Tongue (tissue), 2 donors: Measurements from ENCODE around the gene DAB1. TPM values are rescaled to one million over a fixed set of nuclear protein-coding genes. Genes with fewer than 3 reads are reported as not detected.

Experiments used
- DNase-seq: peaks from one replicate; pipeline ENCODE4 v3.0.0-alpha.2; 2015
- total RNA-seq: library from RNA; depleted of rRNA; stranded (reverse); fragments of >200 nt; gene quantifications from one replicate; pipeline ENCODE4 v1.2.3, GENCODE V29; 2014

DAB1 gene
- total RNA-seq, 1 donor from 2014 or later = 2.5 TPM

GRCh38 chr1:57067863-57068262 is 356.0 kb downstream of the DAB1 start:
- peak; percentile 66 for DNase-seq

- DNase-seq = no peak
Observed at GRCh38 chr1:57066980-57067610, 356.8 kb downstream of the DAB1 start.

GRCh38 chr1:57065442-57065841 is 358.4 kb downstream of the DAB1 start:
- no peak for DNase-seq

DNA sequence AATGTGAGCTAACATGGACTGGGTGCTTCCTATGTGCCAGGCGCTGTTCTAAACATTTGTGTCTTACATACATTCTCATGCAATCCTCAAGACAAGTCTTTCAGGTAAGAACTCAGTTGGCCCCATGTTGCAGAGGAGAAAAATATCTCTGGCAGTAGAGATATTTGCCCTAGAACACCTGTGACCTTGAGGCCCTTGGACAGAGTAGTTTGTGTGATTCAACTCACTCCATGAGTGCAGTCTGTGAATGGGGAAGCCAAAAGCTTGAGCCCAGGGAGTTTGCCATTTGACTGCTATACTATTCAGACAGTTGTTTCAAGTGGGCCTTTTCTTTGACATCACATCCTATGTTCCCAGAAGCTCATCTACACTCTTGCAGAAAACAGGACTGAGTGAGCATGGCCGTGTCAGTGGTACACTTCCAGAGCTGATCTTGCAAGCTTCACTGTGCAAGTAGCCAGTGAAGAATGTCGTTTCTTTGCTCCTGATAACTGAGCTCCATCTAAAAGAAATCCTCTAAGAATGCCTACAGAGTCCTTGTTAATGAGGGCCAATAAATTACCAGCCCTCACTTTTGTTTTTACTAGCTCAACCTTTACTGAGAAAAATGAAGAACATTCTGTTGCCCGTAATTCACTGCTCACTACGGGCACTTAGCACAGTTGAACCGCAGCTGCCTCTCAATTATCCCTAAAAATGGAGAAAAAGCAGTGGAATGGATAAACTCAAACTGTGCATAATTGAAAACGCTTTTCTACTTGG is 359.3 kb downstream of the DAB1 start:
- no peak for DNase-seq

DNA sequence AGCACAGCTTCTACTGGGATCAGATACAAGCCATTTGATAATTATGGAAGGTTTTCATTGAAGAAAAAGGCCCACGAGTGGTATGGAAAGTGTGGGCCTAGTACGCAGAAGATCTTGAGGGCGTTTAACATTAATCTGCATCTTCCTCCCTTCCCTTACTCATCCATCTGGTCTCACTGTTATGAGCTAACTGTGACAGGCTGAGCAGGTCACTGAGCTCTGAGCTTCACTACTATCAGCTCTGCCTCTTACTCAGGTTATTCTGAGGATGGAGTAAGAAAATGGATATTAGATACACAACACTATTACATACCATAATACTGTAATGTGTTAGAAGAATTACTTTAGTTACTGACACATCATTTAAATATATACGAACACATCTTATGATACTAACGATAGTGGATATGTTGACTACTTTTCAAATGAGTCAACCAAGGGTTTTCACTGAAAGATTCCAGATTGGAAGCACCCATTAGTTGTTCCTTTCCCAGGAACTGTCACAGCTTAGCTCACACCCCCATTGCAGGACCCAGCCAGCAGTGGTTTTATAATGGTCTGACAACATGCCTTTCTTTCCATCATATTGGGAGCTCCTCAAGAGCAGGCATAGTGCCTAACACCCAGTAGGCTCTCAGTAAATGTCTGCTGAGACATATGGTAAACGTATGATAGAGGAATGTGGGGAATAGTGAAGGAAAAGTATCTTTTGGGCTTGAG is 360.3 kb downstream of the DAB1 start:
- no peak for DNase-seq

- peak; percentile 28 for DNase-seq
Observed at GRCh38 chr1:57061369-57061768, 362.5 kb downstream of the DAB1 start.

GRCh38 chr1:57060451-57060850 is 363.4 kb downstream of the DAB1 start:
- DNase-seq = no peak

GRCh38 chr1:57058652-57059501 is 365.0 kb downstream of the DAB1 start:
- peak; percentile 17 for DNase-seq

- no peak for DNase-seq
Observed at GRCh38 chr1:57048856-57049255, 375.0 kb downstream of the DAB1 start.

DNA sequence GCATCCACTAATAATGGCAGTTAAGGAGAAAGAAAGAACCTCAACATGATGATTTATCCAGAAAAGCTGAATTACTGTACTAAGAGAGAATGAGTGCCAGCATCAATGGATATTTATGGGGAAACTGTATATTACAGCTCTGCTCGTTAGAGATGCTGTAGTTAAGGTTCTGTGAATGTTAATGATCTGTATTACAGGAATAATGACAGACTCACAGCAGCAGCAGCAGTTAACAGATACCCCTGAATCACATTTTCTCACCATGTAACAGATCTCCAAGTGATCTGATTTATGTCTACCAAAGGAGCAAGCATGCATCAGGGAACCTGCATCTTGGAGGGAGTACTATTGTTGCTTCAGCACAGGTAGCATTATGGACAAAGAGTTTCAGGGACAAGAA is 377.4 kb downstream of the DAB1 start:
- no peak for DNase-seq

- DNase-seq = no peak
Observed at GRCh38 chr1:57041901-57042300, 382.0 kb downstream of the DAB1 start.

DNA sequence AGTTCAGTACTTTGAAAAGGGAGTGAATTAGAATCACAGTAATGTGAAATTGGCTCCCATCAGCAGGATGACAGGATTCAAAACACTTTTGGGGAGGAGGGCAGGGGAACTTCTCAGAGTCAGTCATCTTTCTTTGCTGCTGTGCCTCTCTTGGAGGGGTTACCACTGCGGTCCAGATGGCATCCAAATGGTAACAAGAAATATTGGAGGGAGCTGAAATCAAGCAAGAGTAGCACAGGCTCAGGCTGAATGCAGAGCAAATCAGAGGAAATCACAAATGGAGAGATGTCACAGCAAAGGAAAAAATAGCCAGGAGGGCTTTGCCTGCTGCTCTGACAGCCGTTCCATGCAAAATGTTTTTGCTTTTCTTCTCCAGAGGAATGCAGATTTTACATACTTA is 383.0 kb downstream of the DAB1 start:
- DNase-seq = no peak

DNA sequence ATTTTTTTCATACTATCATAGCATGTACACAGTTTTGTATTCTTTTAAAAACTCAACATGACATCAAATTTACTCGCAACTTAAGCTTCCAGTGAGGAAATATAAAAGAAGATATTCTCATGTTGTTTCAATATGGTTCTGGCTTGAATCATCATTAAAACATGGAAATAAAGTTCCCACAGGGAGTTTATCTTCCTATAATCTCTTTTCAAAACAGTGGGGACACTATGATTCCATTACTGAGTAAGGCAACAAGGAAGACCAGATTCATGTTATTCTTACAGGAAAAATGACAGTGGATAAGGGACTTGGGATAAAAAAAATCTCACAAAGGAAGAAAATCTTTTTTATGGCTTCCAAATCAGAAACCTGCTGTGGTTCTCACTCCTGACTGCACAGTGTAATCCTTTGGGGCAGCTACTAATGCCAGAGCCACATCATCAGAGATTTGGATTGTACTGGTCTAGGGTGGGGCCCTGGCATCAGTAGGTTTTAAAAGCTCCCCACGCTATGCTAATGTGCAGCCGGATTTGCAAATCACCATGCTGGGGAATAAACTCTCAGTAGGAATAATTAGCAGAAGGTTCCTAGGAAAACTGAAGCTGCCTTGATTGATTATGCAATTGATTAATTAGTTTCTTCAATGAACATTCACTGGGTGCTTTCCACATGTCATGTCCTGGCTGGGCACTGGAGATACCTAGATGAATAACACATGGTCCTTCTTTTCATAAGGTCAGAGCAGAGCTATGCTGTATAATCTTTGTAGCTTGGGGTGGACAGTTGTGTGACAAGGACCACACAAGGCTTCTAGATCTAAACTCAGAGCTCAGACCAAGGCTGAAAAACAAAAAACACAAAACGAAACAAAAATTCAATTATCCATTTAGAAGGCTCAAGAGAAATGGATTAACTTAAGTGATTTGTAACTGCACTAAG is 386.9 kb downstream of the DAB1 start:
- no peak for DNase-seq

DNA sequence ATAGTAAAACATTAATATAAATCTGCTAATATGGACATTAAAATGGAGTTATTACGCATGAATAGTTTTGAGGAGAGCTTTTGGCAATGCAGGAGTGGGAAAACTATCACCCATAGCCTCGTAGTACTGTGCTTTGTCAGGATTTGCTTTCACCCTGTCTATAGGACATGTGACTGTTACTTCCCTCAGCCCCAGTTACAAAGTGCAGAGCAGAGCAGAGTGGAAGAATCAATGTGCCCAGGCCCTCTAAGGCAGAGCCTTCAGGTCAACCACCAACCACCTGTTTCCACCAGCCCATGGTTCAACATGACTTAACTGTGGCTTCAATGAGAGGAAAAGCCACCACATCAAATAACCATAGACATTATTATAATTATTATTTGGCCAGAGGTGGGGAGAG is 389.1 kb downstream of the DAB1 start:
- DNase-seq = no peak

DNA sequence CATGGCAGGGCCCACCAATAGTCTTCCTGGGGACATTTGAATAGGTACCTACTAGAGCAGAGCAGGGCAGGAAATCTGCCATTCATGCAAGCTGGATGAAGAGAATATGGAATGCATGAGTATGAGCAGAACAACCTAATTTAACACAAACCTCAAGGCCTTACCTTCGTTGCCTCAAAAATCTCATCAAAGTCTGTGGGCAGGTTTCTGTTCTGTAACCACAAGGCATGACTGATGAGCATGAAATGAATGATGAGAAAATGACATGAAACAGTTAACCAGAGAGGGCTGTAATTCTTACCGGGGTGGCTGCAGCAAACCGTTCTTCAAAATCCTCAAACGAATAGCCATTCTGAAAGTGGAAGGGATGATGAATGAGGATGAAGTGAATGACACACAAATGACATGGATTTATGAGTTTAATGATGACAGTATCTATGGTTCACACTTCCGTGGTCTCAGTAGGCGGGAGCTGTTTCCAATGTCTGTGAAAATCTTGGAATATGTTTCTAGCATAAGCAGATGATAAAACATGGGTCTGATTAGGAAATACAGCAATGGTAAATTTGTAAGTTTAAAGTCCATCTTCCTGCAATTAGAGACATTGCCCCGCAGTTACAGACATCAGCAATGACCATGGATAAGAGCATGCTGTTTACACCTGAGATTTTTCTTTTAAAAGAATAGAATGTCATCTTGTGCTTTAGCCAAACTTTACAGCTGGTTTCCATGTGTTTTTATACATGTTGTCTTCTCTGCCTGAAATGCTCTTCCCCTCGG is 390.4 kb downstream of the DAB1 start:
- DNase-seq = peak; percentile 6

DNA sequence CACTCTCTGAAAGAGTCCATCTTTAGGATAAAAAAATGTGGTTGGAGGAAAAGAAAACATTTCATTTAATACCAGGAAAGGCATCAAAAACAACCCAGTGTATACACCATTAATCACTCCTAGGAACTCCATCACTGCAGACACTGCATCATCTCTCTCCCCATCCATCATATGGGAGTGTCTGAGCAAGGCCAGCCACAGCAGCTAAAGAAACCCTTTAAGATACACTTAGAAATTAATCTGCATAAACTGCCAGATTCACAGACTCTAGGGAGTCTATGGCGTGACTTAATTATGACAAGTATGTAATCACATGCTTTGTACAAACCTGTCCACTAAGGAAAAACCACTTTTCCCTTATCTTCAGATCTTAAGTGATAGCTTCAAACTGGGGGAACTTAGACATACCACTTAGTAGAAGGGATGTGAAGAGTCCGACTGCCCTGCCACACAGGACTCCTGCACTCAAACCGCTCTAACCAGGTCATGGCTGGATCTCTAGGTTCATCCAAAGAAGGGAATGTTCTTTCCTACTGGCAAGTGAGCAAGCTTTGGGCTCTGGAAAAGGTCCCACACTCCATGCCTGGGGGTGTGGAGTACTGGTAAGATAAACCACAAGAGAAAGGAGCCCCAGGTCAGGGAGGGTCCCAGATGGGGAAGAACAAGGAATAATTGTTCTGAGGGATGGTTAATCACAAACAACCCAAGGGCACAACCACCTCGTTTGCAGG is 397.1 kb downstream of the DAB1 start:
- DNase-seq = no peak

GRCh38 chr1:57024855-57025254 is 399.0 kb downstream of the DAB1 start:
- DNase-seq = peak; percentile 75

GRCh38 chr1:57024428-57024827 is 399.4 kb downstream of the DAB1 start:
- peak; percentile 13 for DNase-seq

DNA sequence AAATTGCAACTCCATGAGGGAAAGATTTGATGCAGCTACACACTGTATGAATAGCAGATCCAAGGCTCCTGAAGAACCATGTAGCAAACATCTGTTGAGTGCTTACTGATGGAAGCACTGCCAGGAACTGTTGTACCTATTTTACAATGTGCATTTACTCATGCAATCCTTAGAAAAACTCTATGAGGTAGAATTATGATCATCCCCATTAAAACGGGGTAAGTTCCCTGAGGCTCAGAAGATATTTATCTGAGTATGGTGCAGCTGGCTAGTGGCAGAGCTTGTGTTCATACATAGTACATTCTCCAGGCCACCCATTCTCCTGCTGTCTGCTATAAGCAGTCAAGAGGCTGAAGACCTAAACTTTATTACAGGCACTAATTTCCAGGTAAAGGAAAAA is 403.6 kb downstream of the DAB1 start:
- DNase-seq = no peak
